Measurements from ENCODE around the gene SPSB4.

SPSB4 gene

DNA sequence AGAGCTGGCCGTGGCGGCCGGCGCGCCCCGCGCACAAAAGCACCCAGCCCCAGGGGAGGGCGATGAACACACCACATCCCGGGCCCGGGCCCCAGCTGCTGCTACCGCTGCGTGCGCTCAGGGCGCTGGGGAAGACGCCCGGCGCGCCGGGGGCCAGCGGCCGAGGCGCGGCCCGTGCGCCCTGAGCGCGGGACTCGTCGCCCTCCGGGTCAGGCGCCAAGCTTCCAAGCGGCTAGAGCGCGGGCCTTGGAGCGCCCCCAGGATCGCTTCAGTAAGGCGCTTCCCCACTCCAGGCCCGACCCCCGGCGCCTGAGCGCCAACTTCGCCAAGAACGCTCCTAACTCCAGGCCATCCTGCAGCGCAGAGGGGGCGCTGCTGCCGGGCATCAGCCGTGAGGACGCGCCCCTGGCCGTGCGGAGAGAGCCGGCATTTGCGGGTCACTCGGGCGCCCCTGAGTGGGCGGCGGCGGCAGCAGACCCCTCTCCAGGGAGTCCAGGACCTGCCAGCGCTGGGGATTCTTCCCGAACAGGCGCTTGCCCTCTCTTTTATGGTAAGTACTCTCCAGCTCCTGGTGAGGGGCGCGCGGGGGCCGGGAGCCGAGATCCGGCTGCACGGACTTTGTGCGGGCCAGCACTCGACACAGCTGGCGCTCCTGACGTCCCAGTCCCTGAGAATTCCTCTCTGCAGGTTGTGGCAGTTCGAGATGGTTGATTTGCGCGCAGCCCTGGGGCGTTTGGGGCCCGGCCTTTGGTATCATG is 475 bp downstream of the SPSB4 start (continued):
- TF ChIP-seq INSM2 (tag by site-specific recombination; IDR thresholded peaks at IDR 0.05) (no peak), OSR2 (tag by site-specific recombination; IDR thresholded peaks at IDR 0.05) (no peak), ZNF10 (tag by site-specific recombination; IDR thresholded peaks at IDR 0.05) (no peak), ZNF366 (tag by site-specific recombination; conservative IDR thresholded peaks at IDR 0.05) (no peak), ZFP41 (tag by site-specific recombination; IDR thresholded peaks at IDR 0.05; ENCODE audit: borderline replicate concordance) (no peak), ZNF621 (tag by site-specific recombination; IDR thresholded peaks at IDR 0.05) (no peak), ZBTB6 (tag by site-specific recombination; IDR thresholded peaks at IDR 0.05) (no peak), ZNF26 (tag by site-specific recombination; IDR thresholded peaks at IDR 0.05) (no peak), ZNF138 (tag by site-specific recombination; IDR thresholded peaks at IDR 0.05; ENCODE audit: borderline replicate concordance) (no peak), REST (tag by site-specific recombination; IDR thresholded peaks at IDR 0.05) (no peak), ZNF221 (tag by site-specific recombination; IDR thresholded peaks at IDR 0.05; ENCODE audit: borderline replicate concordance) (no peak), KLF10 (tag by site-specific recombination; IDR thresholded peaks at IDR 0.05) (0 out of 2 replicates have a peak, but pooled peaks have one; percentile 7), ZNF776 (tag by site-specific recombination; IDR thresholded peaks at IDR 0.05; ENCODE audit: borderline replicate concordance) (no peak), GLI4 (tag by site-specific recombination; IDR thresholded peaks at IDR 0.05) (no peak), ZNF24 (tag by site-specific recombination; IDR thresholded peaks at IDR 0.05) (no peak), ZNF354C (tag by site-specific recombination; IDR thresholded peaks at IDR 0.05; ENCODE audit: borderline replicate concordance, low read depth) (no peak), ZBTB17 (tag by site-specific recombination; IDR thresholded peaks at IDR 0.05) (peak; percentile 42; the same call in 1 of the 2 replicates), HOXA7 (CRISPR knock-in tag; IDR thresholded peaks at IDR 0.05; ENCODE audit: borderline replicate concordance) (no peak), ZNF843 (tag by site-specific recombination; IDR thresholded peaks at IDR 0.05) (no peak), ZNF335 (tag by site-specific recombination; conservative IDR thresholded peaks at IDR 0.05) (peak; percentile 68)
- TF ChIP-seq, protein P1, sequence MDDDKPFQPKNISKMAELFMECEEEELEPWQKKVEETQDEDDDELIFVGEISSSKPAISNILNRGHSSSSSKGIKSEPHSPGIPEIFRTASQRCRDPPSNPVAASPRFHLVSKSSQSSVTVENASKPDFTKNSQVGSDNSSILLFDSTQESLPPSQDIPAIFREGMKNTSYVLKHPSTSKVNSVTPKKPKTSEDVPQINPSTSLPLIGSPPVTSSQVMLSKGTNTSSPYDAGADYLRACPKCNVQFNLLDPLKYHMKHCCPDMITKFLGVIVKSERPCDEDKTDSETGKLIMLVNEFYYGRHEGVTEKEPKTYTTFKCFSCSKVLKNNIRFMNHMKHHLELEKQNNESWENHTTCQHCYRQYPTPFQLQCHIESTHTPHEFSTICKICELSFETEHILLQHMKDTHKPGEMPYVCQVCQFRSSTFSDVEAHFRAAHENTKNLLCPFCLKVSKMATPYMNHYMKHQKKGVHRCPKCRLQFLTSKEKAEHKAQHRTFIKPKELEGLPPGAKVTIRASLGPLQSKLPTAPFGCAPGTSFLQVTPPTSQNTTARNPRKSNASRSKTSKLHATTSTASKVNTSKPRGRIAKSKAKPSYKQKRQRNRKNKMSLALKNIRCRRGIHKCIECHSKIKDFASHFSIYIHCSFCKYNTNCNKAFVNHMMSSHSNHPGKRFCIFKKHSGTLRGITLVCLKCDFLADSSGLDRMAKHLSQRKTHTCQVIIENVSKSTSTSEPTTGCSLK (tag by site-specific recombination; IDR thresholded peaks at IDR 0.05), result no peak
- TF ChIP-seq, protein P2, sequence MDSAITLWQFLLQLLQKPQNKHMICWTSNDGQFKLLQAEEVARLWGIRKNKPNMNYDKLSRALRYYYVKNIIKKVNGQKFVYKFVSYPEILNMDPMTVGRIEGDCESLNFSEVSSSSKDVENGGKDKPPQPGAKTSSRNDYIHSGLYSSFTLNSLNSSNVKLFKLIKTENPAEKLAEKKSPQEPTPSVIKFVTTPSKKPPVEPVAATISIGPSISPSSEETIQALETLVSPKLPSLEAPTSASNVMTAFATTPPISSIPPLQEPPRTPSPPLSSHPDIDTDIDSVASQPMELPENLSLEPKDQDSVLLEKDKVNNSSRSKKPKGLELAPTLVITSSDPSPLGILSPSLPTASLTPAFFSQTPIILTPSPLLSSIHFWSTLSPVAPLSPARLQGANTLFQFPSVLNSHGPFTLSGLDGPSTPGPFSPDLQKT (IDR thresholded peaks at IDR 0.05; ENCODE audit: borderline replicate concordance, low read depth, low read length), result no peak
- TF ChIP-seq, protein P3, sequence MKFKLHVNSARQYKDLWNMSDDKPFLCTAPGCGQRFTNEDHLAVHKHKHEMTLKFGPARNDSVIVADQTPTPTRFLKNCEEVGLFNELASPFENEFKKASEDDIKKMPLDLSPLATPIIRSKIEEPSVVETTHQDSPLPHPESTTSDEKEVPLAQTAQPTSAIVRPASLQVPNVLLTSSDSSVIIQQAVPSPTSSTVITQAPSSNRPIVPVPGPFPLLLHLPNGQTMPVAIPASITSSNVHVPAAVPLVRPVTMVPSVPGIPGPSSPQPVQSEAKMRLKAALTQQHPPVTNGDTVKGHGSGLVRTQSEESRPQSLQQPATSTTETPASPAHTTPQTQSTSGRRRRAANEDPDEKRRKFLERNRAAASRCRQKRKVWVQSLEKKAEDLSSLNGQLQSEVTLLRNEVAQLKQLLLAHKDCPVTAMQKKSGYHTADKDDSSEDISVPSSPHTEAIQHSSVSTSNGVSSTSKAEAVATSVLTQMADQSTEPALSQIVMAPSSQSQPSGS (tag by site-specific recombination; IDR thresholded peaks at IDR 0.05; ENCODE audit: low read depth), result no peak
- TF ChIP-seq, protein P4, sequence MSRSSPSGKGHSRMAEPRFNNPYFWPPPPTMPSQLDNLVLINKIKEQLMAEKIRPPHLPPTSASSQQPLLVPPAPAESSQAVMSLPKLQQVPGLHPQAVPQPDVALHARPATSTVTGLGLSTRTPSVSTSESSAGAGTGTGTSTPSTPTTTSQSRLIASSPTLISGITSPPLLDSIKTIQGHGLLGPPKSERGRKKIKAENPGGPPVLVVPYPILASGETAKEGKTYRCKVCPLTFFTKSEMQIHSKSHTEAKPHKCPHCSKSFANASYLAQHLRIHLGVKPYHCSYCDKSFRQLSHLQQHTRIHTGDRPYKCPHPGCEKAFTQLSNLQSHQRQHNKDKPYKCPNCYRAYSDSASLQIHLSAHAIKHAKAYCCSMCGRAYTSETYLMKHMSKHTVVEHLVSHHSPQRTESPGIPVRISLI (tag by site-specific recombination; IDR thresholded peaks at IDR 0.05), result no peak
